ENCODE results near the gene CRYBG1. TPM values are rescaled to one million over a fixed set of nuclear protein-coding genes. Genes with fewer than 3 reads are reported as not detected.

The CRYBG1 gene
- total RNA-seq, 1 experiment from 2014 or later: 5.7 TPM

DNA sequence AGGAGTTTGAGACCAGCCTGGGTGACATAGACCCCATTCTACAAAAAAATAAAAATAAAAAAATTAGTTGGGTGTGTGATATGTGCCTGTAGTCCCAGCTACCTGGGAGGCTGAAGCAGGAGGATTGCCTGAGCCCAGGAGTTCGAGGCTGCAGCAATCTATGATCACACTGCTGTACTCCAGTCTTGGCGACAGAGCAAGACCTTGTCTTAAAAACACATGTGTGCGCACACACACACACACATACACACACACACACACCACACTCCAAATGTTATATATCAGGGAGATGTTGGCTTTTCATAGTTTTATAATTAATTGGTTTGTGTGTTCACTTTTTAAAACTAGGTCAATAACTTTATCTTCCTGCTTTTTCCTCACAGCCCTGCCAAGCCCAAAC lies 158.2 kb downstream of the CRYBG1 start:
- H3K23me2 ChIP-seq (ENCODE audit: insufficient read length, low read depth, low read length, poor library complexity, severe bottlenecking): no peaks in the 10 kb centered on the region
- no peak overlapping the region for H3K4ac ChIP-seq (ENCODE audit: low read depth, low read length)
- H2BK120ac ChIP-seq (ENCODE audit: low read depth, low read length, poor library complexity, severe bottlenecking): no peak overlapping the region
- no peaks in the 10 kb centered on the region for H3K79me2 ChIP-seq (ENCODE audit: insufficient read depth, low read length)
- Mint-ChIP-seq H3K36me3 (ENCODE audit: insufficient read depth in 1 of 3, low read depth in 3 of 3) (no peaks in the 10 kb centered on the region), H3K4me3 (no peak overlapping the region), H3K4me1 (peaks cover 6 to 7% of the 10 kb centered on the region in 2 experiments; a peak in 2 of 4 replicates), H3K27me3 (ENCODE audit: low read depth) (peaks cover 19% of the 10 kb centered on the region), H3K27ac (no peak overlapping the region), H3K9me3 (no peaks in the 10 kb centered on the region)
- no peak overlapping the region for H4K5ac ChIP-seq (ENCODE audit: insufficient read length, low read depth, low read length)
- no peak overlapping the region for H2BK12ac ChIP-seq (ENCODE audit: insufficient read length, low read depth, low read length)
- DNase-seq: no peak
- H2BK5ac ChIP-seq (ENCODE audit: insufficient read length, low read length): no peak overlapping the region
- H3K4me1 ChIP-seq (ENCODE audit: insufficient read depth, low read length): no peaks in the 10 kb centered on the region; the same call in 1 of the 2 replicates
- H3K23ac ChIP-seq (ENCODE audit: insufficient read length, low read depth, low read length): no peak overlapping the region
- H4K91ac ChIP-seq (ENCODE audit: insufficient read length, low read depth, low read length): no peak overlapping the region
- H3K27me3 ChIP-seq (ENCODE audit: insufficient read depth, low read length): no peaks in the 10 kb centered on the region
- TF ChIP-seq, protein P1, sequence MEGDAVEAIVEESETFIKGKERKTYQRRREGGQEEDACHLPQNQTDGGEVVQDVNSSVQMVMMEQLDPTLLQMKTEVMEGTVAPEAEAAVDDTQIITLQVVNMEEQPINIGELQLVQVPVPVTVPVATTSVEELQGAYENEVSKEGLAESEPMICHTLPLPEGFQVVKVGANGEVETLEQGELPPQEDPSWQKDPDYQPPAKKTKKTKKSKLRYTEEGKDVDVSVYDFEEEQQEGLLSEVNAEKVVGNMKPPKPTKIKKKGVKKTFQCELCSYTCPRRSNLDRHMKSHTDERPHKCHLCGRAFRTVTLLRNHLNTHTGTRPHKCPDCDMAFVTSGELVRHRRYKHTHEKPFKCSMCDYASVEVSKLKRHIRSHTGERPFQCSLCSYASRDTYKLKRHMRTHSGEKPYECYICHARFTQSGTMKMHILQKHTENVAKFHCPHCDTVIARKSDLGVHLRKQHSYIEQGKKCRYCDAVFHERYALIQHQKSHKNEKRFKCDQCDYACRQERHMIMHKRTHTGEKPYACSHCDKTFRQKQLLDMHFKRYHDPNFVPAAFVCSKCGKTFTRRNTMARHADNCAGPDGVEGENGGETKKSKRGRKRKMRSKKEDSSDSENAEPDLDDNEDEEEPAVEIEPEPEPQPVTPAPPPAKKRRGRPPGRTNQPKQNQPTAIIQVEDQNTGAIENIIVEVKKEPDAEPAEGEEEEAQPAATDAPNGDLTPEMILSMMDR (conservative IDR thresholded peaks at IDR 0.05): no peak
- no peak overlapping the region for H3K27ac ChIP-seq (ENCODE audit: insufficient read length, low read depth, low read length)
- no peak overlapping the region for H3K14ac ChIP-seq (ENCODE audit: insufficient read depth, low read length)
- H4K8ac ChIP-seq (replicated peaks; ENCODE audit: insufficient read length, low read depth, low read length): no peak overlapping the region
- no peak overlapping the region for H3T11ph ChIP-seq (ENCODE audit: low read length)
- H3K18ac ChIP-seq (ENCODE audit: insufficient read length, low read depth, low read length): no peak overlapping the region
- no peak overlapping the region for H2AFZ ChIP-seq (ENCODE audit: low read length)
- no peaks in the 10 kb centered on the region for H3K9me3 ChIP-seq (ENCODE audit: control insufficient read depth, low read depth, low read length)
- no peak overlapping the region for H2BK15ac ChIP-seq (ENCODE audit: low read depth, low read length)
- H3K9ac ChIP-seq (ENCODE audit: extremely low read depth, insufficient read length, low read length): no peak overlapping the region
- H3K56ac ChIP-seq (ENCODE audit: insufficient read length, low read depth, low read length): no peak overlapping the region
- no peaks in the 10 kb centered on the region for H4K20me1 ChIP-seq (ENCODE audit: control insufficient read depth, insufficient read depth, insufficient read length)
- H2AK5ac ChIP-seq (ENCODE audit: insufficient read length, low read length): no peak overlapping the region
- WGBS (ENCODE audit: extremely low coverage, insufficient read length, low lambda C conversion rate): no CpG with 5 or more reads among the region's 3 CpGs
- no peaks in the 10 kb centered on the region for H3K79me1 ChIP-seq (ENCODE audit: insufficient read depth, low read depth, low read length, poor library complexity, severe bottlenecking)
- H3K4me2 ChIP-seq (ENCODE audit: insufficient read depth, insufficient read length, low read length): no peak overlapping the region
- H2BK20ac ChIP-seq (ENCODE audit: low read depth, low read length, poor library complexity, severe bottlenecking): no peak overlapping the region
